Loucy (cell line): ENCODE measurements around the gene NLRC3.

Experiments used
- CTCF ChIP-seq: fragments of 200-600 bp; sonication (generic); conservative IDR thresholded peaks from 2 replicates; pipeline ENCODE4 v1.5.1; 2014; ENCODE audit warnings: mild to moderate bottlenecking, antibody characterized with exemption, low read length
- EZH2phosphoT487 ChIP-seq: fragments of 200-600 bp; IDR thresholded peaks from 2 replicates; pipeline ENCODE4 v1.6.1; 2018; ENCODE audit warnings: antibody characterized with exemption, mild to moderate bottlenecking, moderate library complexity, borderline replicate concordance

DNA sequence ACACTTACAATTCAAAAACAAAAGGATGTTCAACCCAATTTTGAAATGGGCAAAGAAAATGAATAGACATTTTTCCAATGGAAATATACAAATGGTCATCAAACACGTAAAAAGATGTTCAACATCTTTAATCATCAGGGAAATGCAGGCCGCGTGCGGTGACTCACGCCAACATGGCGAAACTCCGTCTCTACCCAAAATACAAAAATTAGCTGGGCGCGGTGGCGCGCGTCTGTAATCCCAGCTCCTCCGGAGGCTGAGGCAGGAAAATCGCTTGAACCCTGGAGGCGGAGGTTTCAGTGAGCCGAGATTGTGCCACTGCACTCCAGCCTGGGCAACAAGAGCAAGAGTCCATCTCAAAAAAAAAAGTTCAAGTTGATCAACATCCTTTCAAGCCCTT, 78.2 kb downstream of the NLRC3 start:
- TF ChIP-seq CTCF (no peak), EZH2phosphoT487 (no peak)
